Measurements from ENCODE around the gene HNRNPA1L2.
"Not testable (repeated sequence)": the region's sequence is repeated elsewhere in the genome, so short reads cannot be mapped to it uniquely, and the experiment has no call there.

HNRNPA1L2 gene

DNA sequence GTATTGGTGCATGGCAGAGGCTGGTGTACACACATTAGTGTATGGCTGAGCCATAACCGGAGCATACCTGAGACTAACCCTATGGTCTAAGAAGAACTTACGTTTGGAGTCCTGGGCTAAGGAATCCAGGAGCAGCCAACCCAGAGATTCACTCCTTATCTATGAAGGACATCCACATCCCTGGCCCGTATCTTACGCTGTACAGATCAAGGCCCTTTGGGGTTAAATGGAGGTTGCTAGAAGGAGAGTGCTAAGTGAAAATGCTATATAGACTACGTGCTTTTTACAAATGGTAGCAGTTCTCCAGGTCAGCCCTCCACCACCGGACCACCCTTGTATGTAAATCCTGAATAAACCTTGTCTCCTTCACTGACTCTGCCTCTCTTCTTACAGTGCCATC lies 8.5 kb downstream of the HNRNPA1L2 start:
- no peak for DNase-seq

DNA sequence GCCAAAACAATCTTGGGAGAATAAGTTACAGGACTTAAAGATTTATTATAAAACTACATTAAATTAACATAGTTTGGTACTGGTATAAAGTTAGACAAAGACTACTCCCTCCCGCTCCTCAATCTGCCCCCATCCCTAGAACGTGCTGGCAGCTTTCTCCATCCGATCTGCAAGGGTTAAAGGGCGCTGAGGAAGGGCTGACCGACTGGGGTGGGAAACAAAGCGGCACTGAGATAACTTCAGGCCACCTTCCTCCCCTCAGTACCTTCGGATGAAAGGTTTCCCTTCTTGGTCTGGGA lies 9.6 kb downstream of the HNRNPA1L2 start:
- DNase-seq: no peak

DNA sequence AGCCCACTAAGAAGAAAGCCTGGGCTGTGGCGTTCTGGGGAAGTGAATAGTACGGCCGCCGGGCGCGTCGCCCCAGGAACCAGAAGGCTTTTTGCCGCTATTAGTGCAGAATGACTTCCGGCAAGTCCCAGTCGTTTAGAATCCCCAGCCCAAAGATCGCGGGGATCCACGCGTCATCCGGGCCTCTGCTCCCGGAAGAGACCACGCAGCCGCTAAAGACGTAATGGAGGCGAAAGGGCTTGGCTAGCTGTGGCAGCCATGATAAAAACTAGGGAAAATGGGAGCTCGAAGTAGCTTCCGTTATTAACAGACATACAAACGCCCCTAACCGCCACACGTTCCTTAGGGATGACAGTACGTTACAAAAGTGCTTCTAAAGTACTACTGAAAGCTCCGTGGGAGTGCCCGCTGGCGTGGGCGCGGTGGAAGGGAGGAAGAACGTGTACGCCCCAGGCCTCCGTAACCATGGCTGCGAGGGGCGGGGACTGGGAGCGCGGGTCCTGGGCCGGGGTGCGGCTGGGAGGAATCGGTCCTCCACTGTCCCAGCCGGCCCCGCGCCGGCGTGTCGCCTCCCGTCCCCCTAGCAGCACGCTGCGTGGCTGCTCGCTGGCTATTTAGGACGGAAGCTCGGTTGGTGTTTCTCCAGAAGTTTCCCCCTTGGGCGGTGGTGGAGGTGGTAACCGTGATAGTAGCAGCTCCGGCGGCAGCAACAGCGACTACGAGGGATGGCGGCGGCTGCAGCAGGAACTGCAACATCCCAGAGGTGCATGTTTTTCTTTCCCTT lies 10.2 kb downstream of the HNRNPA1L2 start, which contains the start of gene SUGT1:
Gene SUGT1, plus strand, starts transcription at position 641 of the 784 bp plus-strand sequence. Its CDS starts 85 bp downstream, at position 726.
- peak; percentile 91 for DNase-seq

DNA sequence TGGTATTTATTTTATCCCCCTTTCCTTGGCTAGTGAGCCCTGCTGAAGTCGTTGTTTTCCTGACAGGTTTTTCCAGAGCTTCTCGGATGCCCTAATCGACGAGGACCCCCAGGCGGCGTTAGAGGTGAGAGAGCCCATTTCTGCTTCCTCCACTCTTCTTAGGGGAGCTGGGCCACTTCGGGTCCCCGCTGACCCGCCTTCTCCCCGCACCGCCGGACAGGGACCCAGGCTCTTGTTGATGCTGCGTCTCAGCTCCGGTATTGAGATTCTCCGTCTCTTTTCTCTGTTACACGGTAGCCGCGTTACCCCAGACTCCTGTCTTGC lies 10.7 kb downstream of the HNRNPA1L2 start:
- no peak for DNase-seq

DNA sequence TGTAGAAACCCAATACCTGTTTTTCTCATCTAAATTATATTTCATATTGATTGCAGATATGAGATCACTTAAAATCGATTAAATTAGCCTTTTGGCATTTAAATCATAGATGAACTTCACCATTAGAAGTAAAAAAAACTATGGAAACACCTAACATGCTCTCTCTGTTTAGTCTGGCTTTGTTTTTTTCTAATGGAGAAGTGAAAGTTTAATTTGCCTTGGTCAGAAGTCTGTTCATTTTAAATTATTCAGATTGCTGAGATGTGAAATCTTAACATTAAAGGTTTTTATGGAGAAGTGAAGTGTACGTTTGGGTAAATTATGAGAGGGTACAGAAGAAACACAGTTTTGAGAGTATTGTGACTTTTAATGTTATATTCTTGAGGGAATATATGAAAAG lies 17.1 kb downstream of the HNRNPA1L2 start:
- DNase-seq: no peak

DNA sequence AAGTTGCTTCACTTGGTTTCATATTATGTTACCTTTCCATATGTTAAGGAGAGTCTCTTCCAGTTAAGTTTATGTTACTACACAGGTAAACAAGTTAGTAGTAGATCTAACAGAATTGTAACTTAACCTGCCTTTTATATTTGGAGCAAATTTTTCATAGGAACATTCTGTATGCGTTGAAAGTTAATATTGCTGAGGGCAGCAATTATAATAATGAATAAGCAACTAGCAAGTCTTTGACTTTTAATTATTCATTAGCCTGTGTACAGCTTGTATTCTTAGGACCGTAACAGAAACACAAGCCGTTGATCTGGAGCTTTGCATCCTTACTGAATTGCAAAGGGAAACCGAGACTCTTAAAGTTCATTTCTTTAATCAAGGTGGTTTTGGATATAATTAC lies 22.0 kb downstream of the HNRNPA1L2 start:
- no peak for DNase-seq

DNA sequence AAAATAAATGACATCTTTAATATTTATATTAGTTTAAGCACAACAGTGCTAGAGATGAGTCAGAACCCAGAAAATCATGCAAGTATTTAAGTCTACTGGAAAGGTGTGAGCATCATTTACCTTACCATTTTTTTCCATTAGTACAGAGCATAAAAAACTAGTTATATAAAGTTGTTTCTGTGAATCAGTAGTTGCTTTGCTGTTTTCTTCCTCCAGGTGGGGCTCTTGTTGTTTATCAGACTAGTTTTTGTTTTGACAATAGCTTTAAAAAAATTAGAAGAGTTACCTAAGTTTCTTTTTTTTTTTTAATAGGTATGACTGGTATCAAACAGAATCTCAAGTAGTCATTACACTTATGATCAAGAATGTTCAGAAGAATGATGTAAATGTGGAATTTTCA lies 23.1 kb downstream of the HNRNPA1L2 start:
- DNase-seq: no peak

- no peak for DNase-seq
Observed at GRCh38 chr13:52669677-52670076, 27.4 kb downstream of the HNRNPA1L2 start.

GRCh38 chr13:52670726-52671125 lies 28.5 kb downstream of the HNRNPA1L2 start:
- no peak for DNase-seq

GRCh38 chr13:52673465-52673864 lies 31.2 kb downstream of the HNRNPA1L2 start:
- no peak for DNase-seq

- DNase-seq: no peak
Observed at GRCh38 chr13:52677823-52678222, 35.6 kb downstream of the HNRNPA1L2 start.

DNA sequence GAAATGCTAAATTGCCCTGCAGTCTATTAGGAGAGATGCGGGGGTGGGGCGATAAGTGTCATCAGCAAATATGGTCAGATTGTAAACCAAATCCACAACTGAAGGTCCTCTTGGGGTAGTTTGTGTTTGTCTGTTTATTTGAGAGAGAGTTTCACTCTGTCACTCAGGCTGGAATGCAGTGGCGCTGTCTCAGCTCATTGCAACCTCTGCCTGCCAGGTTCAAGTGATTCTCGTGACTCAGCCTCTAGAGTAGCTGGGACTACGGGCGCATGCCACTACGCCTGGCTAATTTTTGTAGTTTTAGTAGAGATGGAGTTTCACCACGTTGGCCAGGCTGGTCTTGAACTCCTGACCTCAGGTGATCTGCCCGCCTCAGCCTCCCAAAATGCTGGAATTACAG lies 43.6 kb downstream of the HNRNPA1L2 start:
- not testable (repeated sequence) for DNase-seq

DNA sequence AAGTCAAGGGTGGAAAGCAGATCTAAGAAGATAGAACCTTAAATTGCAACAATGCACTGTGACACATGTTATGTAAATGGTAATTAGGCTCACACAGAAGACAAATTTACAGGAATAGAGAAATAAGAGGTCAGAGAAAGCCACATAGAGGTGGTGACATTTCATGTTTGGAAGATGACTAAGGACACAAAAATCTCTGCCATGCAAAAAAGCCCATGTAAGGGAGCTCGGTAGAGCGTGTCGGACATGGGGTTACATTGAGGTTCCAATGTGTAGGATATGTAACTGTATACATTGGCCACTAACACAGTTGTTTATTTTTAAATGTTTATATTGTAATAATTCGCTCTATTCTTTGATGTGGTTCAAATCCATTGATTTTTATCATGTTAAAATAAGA lies 44.1 kb downstream of the HNRNPA1L2 start:
- no peak for DNase-seq
